B cell (primary cell): ENCODE results near the gene HOXB3. TPM values are rescaled to one million over a fixed set of nuclear protein-coding genes. Genes with fewer than 3 reads are reported as not detected.

ENCODE experiments used
- ATAC-seq: fragments of 200-7000 bp; cut with Tn5 transposase; one replicate; pipeline ENCODE4 v1.10.0; 2021; ENCODE audit warnings: low read depth, mild to moderate bottlenecking, moderate number of reproducible peaks, moderate library complexity
- CTCF ChIA-PET: fragments of 350-600 bp; sonication (Branson Sonifier 250); formaldehyde crosslinking; loops from one replicate; lab custom pipeline; 2021; ENCODE audit warnings: antibody characterized with exemption, inconsistent platforms; lab: Charles Lee
- POLR2A ChIA-PET: fragments of 350-600 bp; sonication (Branson Sonifier 250); formaldehyde crosslinking; loops from one replicate; lab custom pipeline; 2021; ENCODE audit warnings: antibody characterized with exemption; lab: Charles Lee
- DNase-seq: peaks from one replicate; pipeline ENCODE4 v3.0.0; 2013
- H2AFZ ChIP-seq: 2 replicates; pipeline ENCODE4 v1.6.1; 2012; ENCODE audit warnings: mild to moderate bottlenecking, low read depth, low read length; ENCODE audit not compliant: insufficient read depth, poor library complexity, severe bottlenecking
- H3K27ac ChIP-seq, 2 donors: 1 replicate in 1 of 2; 2 replicates in 1 of 2; pipeline ENCODE4 v1.5.1; 2012 to 2013; ENCODE audit warnings: low read length in 2 of 2, mild to moderate bottlenecking in 2 of 2, moderate library complexity in 1 of 2
- H3K27me3 ChIP-seq, 4 experiments: fragments of 200-600 bp in 1 of 4; sonication (generic) in 1 of 4; replicated peaks in 1 of 4; 1 replicate in 2 of 4; 2 replicates in 2 of 4; pipeline versions ENCODE4 v1.6.1 to v1.7.0; 2013 to 2016; ENCODE audit warnings: low read length in 3 of 4, mild to moderate bottlenecking in 2 of 4, mixed read lengths in 1 of 4, moderate library complexity in 1 of 4; ENCODE audit not compliant: insufficient read depth in 4 of 4, control insufficient read depth in 3 of 4; ENCODE audit errors: control extremely low read depth in 1 of 4
- H3K36me3 ChIP-seq, 2 experiments: replicated peaks in 1 of 2; 1 replicate in 1 of 2; 2 replicates in 1 of 2; pipeline versions ENCODE4 v1.6.1 to v1.7.1; 2013; ENCODE audit warnings: low read length in 1 of 2; ENCODE audit not compliant: insufficient read depth in 2 of 2, control insufficient read depth in 1 of 2; ENCODE audit errors: control extremely low read depth in 1 of 2, extremely low read depth in 1 of 2
- H3K4me1 ChIP-seq, 2 donors: fragments of 200-600 bp in 1 of 2; sonication (generic) in 1 of 2; 1 replicate in 1 of 2; 2 replicates in 1 of 2; pipeline versions ENCODE4 v1.5.1 to v1.6.1; 2013 to 2017; ENCODE audit warnings: low read length in 2 of 2; ENCODE audit not compliant: control insufficient read depth in 2 of 2, insufficient read depth in 2 of 2
- H3K4me2 ChIP-seq: replicated peaks from 2 replicates; pipeline ENCODE3; 2012; ENCODE audit warnings: mild to moderate bottlenecking, low read depth, low read length; ENCODE audit not compliant: poor library complexity, severe bottlenecking
- H3K4me3 ChIP-seq, 5 experiments: fragments of 200-600 bp in 1 of 5; sonication (generic) in 1 of 5; 1 replicate in 3 of 5; 2 replicates in 2 of 5; pipeline versions ENCODE4 v1.5.1 to v1.7.0; 2011 to 2016; ENCODE audit warnings: low read length in 4 of 5, mild to moderate bottlenecking in 4 of 5, low read depth in 2 of 5, control low read depth in 1 of 5, moderate library complexity in 1 of 5; ENCODE audit not compliant: insufficient read depth in 1 of 5; ENCODE audit errors: control extremely low read depth in 1 of 5, extremely low read depth in 1 of 5
- H3K79me2 ChIP-seq: fragments of 200-600 bp; sonication (generic); one replicate; pipeline ENCODE4 v1.6.0; 2016; ENCODE audit warnings: low read length; ENCODE audit not compliant: control insufficient read depth, insufficient read depth
- H3K9ac ChIP-seq: fragments of 200-600 bp; sonication (generic); 2 replicates; pipeline ENCODE4 v1.6.1; 2017; ENCODE audit warnings: mild to moderate bottlenecking, low read length, moderate library complexity
- H3K9me3 ChIP-seq, 3 donors: one replicate each; pipeline versions ENCODE4 v1.6.1 to v1.7.1; 2013; ENCODE audit warnings: low read length in 2 of 3; ENCODE audit not compliant: control insufficient read depth in 2 of 3, insufficient read depth in 1 of 3; ENCODE audit errors: control extremely low read depth in 1 of 3
- H4K20me1 ChIP-seq: 2 replicates; pipeline ENCODE4 v1.6.0; 2012; ENCODE audit warnings: mild to moderate bottlenecking, low read length; ENCODE audit not compliant: insufficient read depth, control insufficient read depth, poor library complexity, severe bottlenecking
- H3K27ac Mint-ChIP-seq: one replicate; pipeline ENCODE4 v1.8.0; 2021; ENCODE audit warnings: mixed read lengths
- H3K27me3 Mint-ChIP-seq: one replicate; pipeline ENCODE4 v1.8.0; 2021; ENCODE audit warnings: mixed read lengths
- H3K4me1 Mint-ChIP-seq: one replicate; pipeline ENCODE4 v1.8.0; 2021; ENCODE audit warnings: mixed read lengths
- H3K4me3 Mint-ChIP-seq: one replicate; pipeline ENCODE4 v1.8.0; 2021; ENCODE audit warnings: mixed read lengths
- H3K9me3 Mint-ChIP-seq: one replicate; pipeline ENCODE4 v1.8.0; 2022; ENCODE audit warnings: mixed read lengths; ENCODE audit not compliant: insufficient read depth
- EZH2 ChIP-seq: IDR thresholded peaks from 2 replicates; pipeline ENCODE4 v1.6.1; 2012; ENCODE audit warnings: borderline replicate concordance, low read depth, mild to moderate bottlenecking, moderate library complexity, low read length; ENCODE audit not compliant: insufficient read depth, poor library complexity, severe bottlenecking
- WGBS: methylation state at CpG from one replicate; pipeline ENCODE4 v1.1.5; 2013; ENCODE audit warnings: missing lambda C conversion rate; ENCODE audit not compliant: insufficient coverage; 5-methylcytosine and 5-hydroxymethylcytosine counted together
- intact Hi-C: fragments of 100-400 bp; cut with micrococcal nuclease; formaldehyde crosslinking; loops from one replicate; pipeline ENCODE4 v1.10.0; 2022
- polyA plus RNA-seq: library from polyadenylated mRNA; depleted of rRNA; stranded (reverse); fragments of >200 nt; gene quantifications from 2 replicates; pipeline ENCODE4 v1.2.3, GENCODE V29; 2012
- total RNA-seq, 2 donors: library from RNA; stranded (reverse); fragments of 120-200 nt in 1 of 2; gene quantifications; 1 replicate in 1 of 2; 2 replicates in 1 of 2; pipeline versions ENCODE4 v1.2.3 to v1.2.4, GENCODE V29; 2013 to 2022
- TF ChIP-seq, protein P1 (sequence below): fragments of 200-600 bp; IDR thresholded peaks from one replicate; pipeline ENCODE4 v1.8.0; 2022; ENCODE audit warnings: antibody characterized with exemption, mild to moderate bottlenecking

Gene HOXB3
- total and polyA plus RNA-seq, 2 donors (not counting 1 experiment from before 2014, with no cell fraction given): 3.0 to 4.0 TPM

DNA sequence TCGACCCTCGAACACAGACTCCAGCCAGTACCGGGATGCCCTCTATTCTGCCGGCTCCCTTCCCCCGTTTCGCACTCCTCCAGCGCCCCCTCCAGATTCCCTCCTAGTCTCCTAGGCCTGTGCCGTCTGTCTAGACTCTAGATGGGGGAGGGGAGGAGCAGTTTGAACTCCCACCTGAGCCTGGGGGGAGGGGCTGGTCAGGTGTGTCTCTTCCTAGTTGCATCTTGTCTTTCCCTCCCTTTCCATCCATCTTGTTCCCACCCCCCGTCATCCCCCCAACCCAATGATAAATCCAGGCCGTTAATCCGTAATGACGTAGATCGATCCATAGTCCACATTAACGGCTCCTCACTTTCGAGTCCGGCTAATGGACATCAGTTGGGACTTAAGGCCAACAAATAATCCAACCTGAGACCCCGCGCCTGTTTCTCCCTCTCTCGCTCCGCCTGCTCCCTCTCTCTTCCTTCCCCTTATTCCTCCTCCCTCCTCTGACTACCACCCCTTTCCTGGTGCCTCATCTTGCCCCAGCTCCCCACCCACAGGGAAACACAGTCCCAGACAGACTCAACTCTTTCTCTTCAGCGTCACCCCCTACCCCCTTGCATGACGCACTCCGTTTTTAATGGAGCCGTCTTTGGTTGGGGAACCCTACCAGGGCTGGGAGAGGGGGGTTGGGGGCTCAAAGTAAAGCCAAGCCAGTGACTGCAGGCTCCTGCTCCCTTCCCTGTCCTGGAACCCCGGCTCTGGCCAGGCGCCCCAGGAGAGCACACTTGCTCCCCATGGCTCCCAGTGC is 6.9 kb upstream of the HOXB3 start:
- no peak overlapping the region for H3K27ac ChIP-seq
- ATAC-seq (no peak), DNase-seq (peak; percentile 33)
- no peaks in the 10 kb centered on the region for H3K79me2 ChIP-seq
- H3K4me2 ChIP-seq: peak overlapping the region; percentile 94
- peaks cover 8% of the 10 kb centered on the region for H4K20me1 ChIP-seq
- Mint-ChIP-seq H3K27ac (peak overlapping the region; percentile 22), H3K9me3 (no peaks in the 10 kb centered on the region), H3K4me3 (peak overlapping the region; percentile 81), H3K27me3 (peaks cover 89% of the 10 kb centered on the region), H3K4me1 (peaks cover 46% of the 10 kb centered on the region)
- peaks cover 0 to 99% (median 76%) of the 10 kb centered on the region in 4 experiments for H3K27me3 ChIP-seq
- TF ChIP-seq EZH2: no peak
- TF ChIP-seq, protein P1, sequence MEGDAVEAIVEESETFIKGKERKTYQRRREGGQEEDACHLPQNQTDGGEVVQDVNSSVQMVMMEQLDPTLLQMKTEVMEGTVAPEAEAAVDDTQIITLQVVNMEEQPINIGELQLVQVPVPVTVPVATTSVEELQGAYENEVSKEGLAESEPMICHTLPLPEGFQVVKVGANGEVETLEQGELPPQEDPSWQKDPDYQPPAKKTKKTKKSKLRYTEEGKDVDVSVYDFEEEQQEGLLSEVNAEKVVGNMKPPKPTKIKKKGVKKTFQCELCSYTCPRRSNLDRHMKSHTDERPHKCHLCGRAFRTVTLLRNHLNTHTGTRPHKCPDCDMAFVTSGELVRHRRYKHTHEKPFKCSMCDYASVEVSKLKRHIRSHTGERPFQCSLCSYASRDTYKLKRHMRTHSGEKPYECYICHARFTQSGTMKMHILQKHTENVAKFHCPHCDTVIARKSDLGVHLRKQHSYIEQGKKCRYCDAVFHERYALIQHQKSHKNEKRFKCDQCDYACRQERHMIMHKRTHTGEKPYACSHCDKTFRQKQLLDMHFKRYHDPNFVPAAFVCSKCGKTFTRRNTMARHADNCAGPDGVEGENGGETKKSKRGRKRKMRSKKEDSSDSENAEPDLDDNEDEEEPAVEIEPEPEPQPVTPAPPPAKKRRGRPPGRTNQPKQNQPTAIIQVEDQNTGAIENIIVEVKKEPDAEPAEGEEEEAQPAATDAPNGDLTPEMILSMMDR: no peak
- intact Hi-C loops: loop anchor here (2.0 to 5.0 kb wide), 2 partner anchors 14 to 130 kb away; partner anchors contain the start of genes HOXB13 and HOXB7
- POLR2A ChIA-PET: no interaction called here
- CTCF ChIA-PET: interaction anchor here (0.9 to 5.6 kb wide), 5 partner anchors 9 to 288 kb away, joined by 3 to 64 read pairs (median 3); no protein-coding TSS in a partner anchor
- H3K9ac ChIP-seq: peak overlapping the region; percentile 67
- H3K4me3 ChIP-seq: peak overlapping the region in 4 of 5 experiments; percentile 28 to 63 (median 46)
- H3K36me3 ChIP-seq: no peaks in the 10 kb centered on the region
- WGBS: 4% methylated on average over 16 of the region's 26 CpGs
- H2AFZ ChIP-seq: peak overlapping the region; percentile 73
- H3K4me1 ChIP-seq: peaks cover 51% of the 10 kb centered on the region in 2 donors
- peaks cover 0 to 23% (median 0%) of the 10 kb centered on the region in 3 donors for H3K9me3 ChIP-seq
